ENCODE data around the gene DNER.
A peak's percentile ranks its signal among the peaks of the same experiment; 100 is the strongest.

DNA sequence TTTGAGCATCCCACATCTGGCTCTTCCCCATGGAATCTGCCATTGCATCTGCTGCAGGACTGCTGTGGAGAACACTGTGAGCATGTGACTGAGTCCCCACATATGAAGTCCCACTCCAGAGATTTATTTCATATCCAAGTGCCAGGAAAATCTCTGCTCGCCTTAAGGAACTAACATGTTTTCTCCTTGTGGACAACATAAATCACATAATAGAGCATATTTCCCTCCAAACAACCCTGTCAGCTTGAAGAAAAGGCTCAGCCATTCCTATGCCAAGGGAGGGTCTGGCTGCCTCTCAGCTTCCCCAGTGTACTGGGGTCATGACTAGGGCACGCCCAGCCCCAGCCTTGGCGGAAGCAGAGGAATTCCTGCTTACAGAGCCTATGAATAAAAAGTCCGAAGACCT lies 193.7 kb downstream of the DNER start:
- TF ChIP-seq, protein P1, sequence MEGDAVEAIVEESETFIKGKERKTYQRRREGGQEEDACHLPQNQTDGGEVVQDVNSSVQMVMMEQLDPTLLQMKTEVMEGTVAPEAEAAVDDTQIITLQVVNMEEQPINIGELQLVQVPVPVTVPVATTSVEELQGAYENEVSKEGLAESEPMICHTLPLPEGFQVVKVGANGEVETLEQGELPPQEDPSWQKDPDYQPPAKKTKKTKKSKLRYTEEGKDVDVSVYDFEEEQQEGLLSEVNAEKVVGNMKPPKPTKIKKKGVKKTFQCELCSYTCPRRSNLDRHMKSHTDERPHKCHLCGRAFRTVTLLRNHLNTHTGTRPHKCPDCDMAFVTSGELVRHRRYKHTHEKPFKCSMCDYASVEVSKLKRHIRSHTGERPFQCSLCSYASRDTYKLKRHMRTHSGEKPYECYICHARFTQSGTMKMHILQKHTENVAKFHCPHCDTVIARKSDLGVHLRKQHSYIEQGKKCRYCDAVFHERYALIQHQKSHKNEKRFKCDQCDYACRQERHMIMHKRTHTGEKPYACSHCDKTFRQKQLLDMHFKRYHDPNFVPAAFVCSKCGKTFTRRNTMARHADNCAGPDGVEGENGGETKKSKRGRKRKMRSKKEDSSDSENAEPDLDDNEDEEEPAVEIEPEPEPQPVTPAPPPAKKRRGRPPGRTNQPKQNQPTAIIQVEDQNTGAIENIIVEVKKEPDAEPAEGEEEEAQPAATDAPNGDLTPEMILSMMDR (IDR thresholded peaks at IDR 0.05), result no peak
- no peak for TF ChIP-seq POLR2A (IDR thresholded peaks at IDR 0.05)
- TF ChIP-seq EP300 (IDR thresholded peaks at IDR 0.05), result no peak
- peak; percentile 8 for TF ChIP-seq POLR2AphosphoS5 (IDR thresholded peaks at IDR 0.05)
